IMR-90 (cell line): Measurements from ENCODE around the gene KLHL17. TPM values are rescaled to one million over a fixed set of nuclear protein-coding genes. Genes with fewer than 3 reads are reported as not detected.

ENCODE experiments used
- ATAC-seq: fragments of 200-7000 bp; cut with Tn5 transposase; 2 replicates; pipeline ENCODE4 v1.9.1; 2020; ENCODE audit warnings: low read depth, mild to moderate bottlenecking, moderate library complexity
- BruUV-seq: library from RNA; stranded (reverse); fragments of 400-500 nt; replicated peaks from 2 replicates; lab custom pipeline; 2021; lab: Mats Ljungman, UMichigan
- CTCF ChIA-PET: fragments of 300-600 bp; formaldehyde crosslinking; extraction: SDS; loops from one replicate; lab custom pipeline; 2021; ENCODE audit warnings: antibody characterized with exemption; lab: Yijun Ruan, JAX
- POLR2A ChIA-PET: fragments of 300-600 bp; sonication (Branson Sonifier 250); formaldehyde crosslinking; loops from one replicate; lab custom pipeline; 2022; ENCODE audit warnings: antibody characterized with exemption; ENCODE audit not compliant: unreplicated experiment; lab: Charles Lee
- DNase-seq: peaks from one replicate; pipeline ENCODE4 v3.0.0; 2013
- H2AFZ ChIP-seq: replicated peaks from 2 replicates; pipeline ENCODE3; 2013; ENCODE audit warnings: low read length, mild to moderate bottlenecking; ENCODE audit not compliant: poor library complexity
- H2AK5ac ChIP-seq: 2 replicates; pipeline ENCODE4 v1.6.1; 2013; ENCODE audit warnings: low read depth, low read length, inconsistent platforms
- H2AK9ac ChIP-seq: replicated peaks from 2 replicates; pipeline ENCODE3; 2013; ENCODE audit warnings: mild to moderate bottlenecking, low read depth, low read length, moderate library complexity; ENCODE audit not compliant: poor library complexity
- H2BK120ac ChIP-seq: 2 replicates; pipeline ENCODE4 v1.6.1; 2013; ENCODE audit warnings: low read depth, low read length, inconsistent platforms
- H2BK15ac ChIP-seq: 3 replicates; pipeline ENCODE4 v1.6.1; 2013; ENCODE audit warnings: low read depth, low read length, inconsistent platforms
- H2BK20ac ChIP-seq: 2 replicates; pipeline ENCODE4 v1.6.1; 2013; ENCODE audit warnings: low read depth, mild to moderate bottlenecking, inconsistent platforms, low read length, moderate library complexity
- H2BK5ac ChIP-seq: 2 replicates; pipeline ENCODE4 v1.6.1; 2013; ENCODE audit warnings: mild to moderate bottlenecking, low read depth, low read length, inconsistent platforms; ENCODE audit not compliant: poor library complexity, severe bottlenecking
- H3K14ac ChIP-seq: replicated peaks from 2 replicates; pipeline ENCODE4 v1.6.1; 2013; ENCODE audit warnings: low read depth, low read length, inconsistent platforms
- H3K18ac ChIP-seq: 2 replicates; pipeline ENCODE4 v1.6.1; 2013; ENCODE audit warnings: low read depth, low read length, control low read depth
- H3K23ac ChIP-seq: 2 replicates; pipeline ENCODE4 v1.6.1; 2013; ENCODE audit warnings: low read depth, low read length, inconsistent platforms
- H3K27ac ChIP-seq: 2 replicates; pipeline ENCODE4 v1.5.1; 2013; ENCODE audit warnings: mild to moderate bottlenecking, control low read depth, low read length; ENCODE audit not compliant: insufficient read depth
- H3K27me3 ChIP-seq: 2 replicates; pipeline ENCODE4 v1.6.1; 2013; ENCODE audit warnings: low read length; ENCODE audit not compliant: control insufficient read depth, insufficient read depth
- H3K36me3 ChIP-seq: 2 replicates; pipeline ENCODE4 v1.6.1; 2013; ENCODE audit warnings: low read length, mixed read lengths; ENCODE audit not compliant: control insufficient read depth, insufficient read depth
- H3K4ac ChIP-seq: 2 replicates; pipeline ENCODE4 v1.6.1; 2013; ENCODE audit warnings: low read depth, low read length, inconsistent platforms
- H3K4me1 ChIP-seq: 2 replicates; pipeline ENCODE4 v1.6.1; 2013; ENCODE audit warnings: low read length, mixed read lengths; ENCODE audit not compliant: control insufficient read depth, insufficient read depth
- H3K4me2 ChIP-seq: 2 replicates; pipeline ENCODE4 v1.6.1; 2013; ENCODE audit warnings: low read depth, mild to moderate bottlenecking, control low read depth, low read length, moderate library complexity
- H3K4me3 ChIP-seq: 2 replicates; pipeline ENCODE4 v1.5.1; 2013; ENCODE audit warnings: low read depth, mild to moderate bottlenecking, control low read depth, low read length, moderate library complexity; ENCODE audit not compliant: insufficient read depth
- H3K56ac ChIP-seq: 2 replicates; pipeline ENCODE4 v1.6.1; 2013; ENCODE audit warnings: low read length, inconsistent platforms; ENCODE audit not compliant: insufficient read depth; ENCODE audit errors: extremely low read depth
- H3K79me1 ChIP-seq, 2 experiments: 2 replicates each; pipeline ENCODE4 v1.6.1; 2013; ENCODE audit warnings: low read length in 2 of 2, inconsistent platforms in 1 of 2, low read depth in 1 of 2
- H3K9ac ChIP-seq: 2 replicates; pipeline ENCODE4 v1.6.1; 2013; ENCODE audit warnings: low read depth, low read length, control low read depth
- H3K9me1 ChIP-seq: 2 replicates; pipeline ENCODE4 v1.6.1; 2013; ENCODE audit warnings: low read length, inconsistent platforms; ENCODE audit not compliant: insufficient read depth
- H3K9me3 ChIP-seq: 2 replicates; pipeline ENCODE4 v1.6.1; 2013; ENCODE audit warnings: low read length; ENCODE audit not compliant: control insufficient read depth, insufficient read depth
- H4K20me1 ChIP-seq: 2 replicates; pipeline ENCODE4 v1.6.1; 2013; ENCODE audit warnings: low read length, inconsistent platforms; ENCODE audit not compliant: insufficient read depth
- H4K5ac ChIP-seq: 2 replicates; pipeline ENCODE4 v1.6.1; 2013; ENCODE audit warnings: mild to moderate bottlenecking, low read depth, low read length, control low read depth
- H4K8ac ChIP-seq, 2 experiments: 2 replicates each; pipeline ENCODE4 v1.6.1; 2013; ENCODE audit warnings: low read depth in 2 of 2, low read length in 2 of 2, control low read depth in 1 of 2, inconsistent platforms in 1 of 2
- H4K91ac ChIP-seq: 2 replicates; pipeline ENCODE4 v1.6.1; 2013; ENCODE audit warnings: low read depth, low read length, inconsistent platforms; ENCODE audit not compliant: insufficient read depth
- BHLHE40 ChIP-seq: fragments of 150-350 bp; IDR thresholded peaks from 2 replicates; pipeline ENCODE4 v1.6.1; 2016; ENCODE audit warnings: mild to moderate bottlenecking, low read depth, low read length
- CHD1 ChIP-seq: IDR thresholded peaks from 2 replicates; pipeline ENCODE4 v1.6.1; 2012; ENCODE audit warnings: low read depth, low read length, improper control_type of control experiment
- MAZ ChIP-seq: IDR thresholded peaks from 2 replicates; pipeline ENCODE4 v1.6.1; 2012; ENCODE audit warnings: low read depth, mild to moderate bottlenecking, low read length, improper control_type of control experiment, moderate library complexity, borderline replicate concordance
- NFE2L2 ChIP-seq: fragments of 150-350 bp; IDR thresholded peaks from 2 replicates; pipeline ENCODE4 v1.6.1; 2016; ENCODE audit warnings: low read depth, mild to moderate bottlenecking, low read length
- POLR2A ChIP-seq: IDR thresholded peaks from 2 replicates; pipeline ENCODE4 v1.6.1; 2012; ENCODE audit warnings: mild to moderate bottlenecking, low read depth, low read length
- RAD21 ChIP-seq: IDR thresholded peaks from 2 replicates; pipeline ENCODE4 v1.6.1; 2012; ENCODE audit warnings: low read length, improper control_type of control experiment
- RCOR1 ChIP-seq: IDR thresholded peaks from 2 replicates; pipeline ENCODE4 v1.6.1; 2012; ENCODE audit warnings: mild to moderate bottlenecking, low read length, improper control_type of control experiment; ENCODE audit not compliant: insufficient replicate concordance
- RFX5 ChIP-seq: IDR thresholded peaks from 2 replicates; pipeline ENCODE4 v1.8.0; 2012; ENCODE audit warnings: low read depth, mild to moderate bottlenecking, low read length, moderate library complexity
- WGBS, 2 experiments: methylation state at CpG; one replicate each; pipeline versions ENCODE4 v1.1.5 to v1.1.7; 2013; ENCODE audit warnings: missing lambda C conversion rate in 2 of 2; ENCODE audit not compliant: insufficient read length in 1 of 2; ENCODE audit errors: extremely low coverage in 2 of 2; 5-methylcytosine and 5-hydroxymethylcytosine counted together
- dilution Hi-C: fragments of 300-500 bp; cut with HindIII; formaldehyde crosslinking; loops from one replicate; pipeline ENCODE4 v1.14.3; 2018; ENCODE audit warnings: low sequenced_read_pairs; ENCODE audit not compliant: unreplicated experiment
- in situ Hi-C: fragments of 300-500 bp; cut with MboI; formaldehyde crosslinking; loops from 3 replicates; pipeline ENCODE4 v1.14.3; 2019; ENCODE audit warnings: low sequenced_read_pairs, inconsistent platforms, mixed read lengths
- intact Hi-C: fragments of 100-400 bp; cut with micrococcal nuclease; formaldehyde crosslinking; loops from 2 replicates; pipeline ENCODE4 v1.10.0; 2022
- polyA plus RNA-seq, 3 experiments: library from polyadenylated mRNA; depleted of rRNA; stranded (reverse); fragments of >200 nt; gene quantifications; 2 replicates each; pipeline ENCODE4 v1.2.3, GENCODE V29; 2012; ENCODE audit warnings: low replicate concordance in 1 of 3
- total RNA-seq: library from RNA; depleted of rRNA; stranded (reverse); fragments of >200 nt; gene quantifications from 2 replicates; pipeline ENCODE4 v1.2.3, GENCODE V29; 2012

The KLHL17 gene
- total and polyA plus RNA-seq, 2 of the 4 experiments (the other 2 are of a cell fraction), result 3.4 to 41.0 TPM

DNA sequence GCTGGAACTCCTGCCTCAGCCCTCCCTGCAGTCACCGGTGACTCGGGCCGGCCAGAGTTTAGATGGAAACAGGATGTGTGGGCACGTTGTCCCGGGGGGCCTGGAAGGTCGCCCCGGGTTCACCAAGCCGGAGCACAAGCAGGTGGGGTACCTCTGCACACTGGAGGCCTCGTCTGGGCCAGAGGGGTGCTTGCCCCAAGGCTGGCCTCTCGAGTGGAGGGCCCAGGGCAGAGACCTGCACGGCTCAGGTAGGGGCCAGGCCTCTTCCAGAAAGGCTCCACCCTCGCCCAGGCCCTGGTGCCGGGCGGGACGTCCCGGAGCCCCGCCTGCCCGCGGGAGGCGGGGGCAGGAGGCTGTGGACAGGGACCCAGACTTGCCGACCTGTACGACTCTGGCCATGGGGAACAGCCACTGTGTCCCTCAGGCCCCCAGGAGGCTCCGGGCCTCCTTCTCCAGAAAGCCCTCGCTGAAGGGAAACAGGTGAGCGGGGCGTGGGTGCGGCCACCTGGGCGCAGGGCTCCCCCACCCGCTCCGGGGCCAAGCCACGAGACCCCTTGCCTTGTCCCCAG, 5.8 kb downstream of the KLHL17 start, which contains the start of gene PLEKHN1:
TSS of gene PLEKHN1 (plus strand) at position 348 of the 569 bp plus-strand sequence. CDS start at position 398, 50 bp downstream.
- CTCF ChIA-PET, result no interaction called here
- Histone ChIP-seq H3K4me2 (peak within 1 kb of the TSS; percentile 96), H3K79me1 (peaks cover 6 to 22% of the 10 kb centered on the region in 2 experiments; a peak in 3 of 4 replicates), H3K9me3 (no peaks in the 10 kb centered on the region), H3K36me3 (peaks cover 20% of the 10 kb centered on the region), H2BK20ac (no peak within 1 kb of the TSS), H2AK9ac (peak within 1 kb of the TSS; percentile 93), H3K27me3 (peaks cover 5% of the 10 kb centered on the region; the same call in 1 of the 2 replicates), H2AK5ac (peak within 1 kb of the TSS; percentile 94), H4K91ac (peak within 1 kb of the TSS; percentile 87), H3K18ac (peak within 1 kb of the TSS; percentile 77; the same call in 1 of the 2 replicates), H3K56ac (no peak within 1 kb of the TSS; the same call in 1 of the 2 replicates), H3K23ac (peak within 1 kb of the TSS; percentile 61; the same call in 1 of the 2 replicates), H4K20me1 (no peaks in the 10 kb centered on the region), H3K4ac (peak within 1 kb of the TSS; percentile 75), H2BK15ac (no peak within 1 kb of the TSS; the same call in 2 of the 3 replicates), H2BK5ac (peak within 1 kb of the TSS; percentile 83), H3K9ac (peak within 1 kb of the TSS; percentile 85), H4K5ac (peak within 1 kb of the TSS; percentile 86), H3K27ac (peak within 1 kb of the TSS; percentile 78; the same call in 1 of the 2 replicates), H3K9me1 (peaks cover 9% of the 10 kb centered on the region), H3K4me1 (peaks cover 11% of the 10 kb centered on the region), H2AFZ (peak within 1 kb of the TSS; percentile 91), H2BK120ac (peak within 1 kb of the TSS; percentile 66), H4K8ac (peak within 1 kb of the TSS; percentile 76 to 89), H3K4me3 (peak within 1 kb of the TSS; percentile 92), H3K14ac (peak within 1 kb of the TSS; percentile 62)
- TF ChIP-seq NFE2L2 (no peak), RAD21 (no peak), POLR2A (0 out of 2 replicates have a peak, but pooled peaks have one; percentile 22), MAZ (no peak), CHD1 (no peak), BHLHE40 (no peak), RFX5 (no peak), RCOR1 (no peak)
- POLR2A ChIA-PET, result no interaction called here
- dilution Hi-C loops (no loop called here), in situ Hi-C loops (no loop called here), intact Hi-C loops (no loop called here)
- no TSS peak for BruUV-seq
- DNase-seq, result peak; percentile 45
- ATAC-seq, result peak; percentile 60
- 22% methylated on average over 6 of the region's 31 CpGs; no CpG with 5 or more reads in 1 of the 2 experiments for WGBS, 2 experiments
